ENCODE measurements around the gene PLGLB1.
"Not testable (repeated sequence)": the region's sequence is repeated elsewhere in the genome, so short reads cannot be mapped to it uniquely, and the experiment has no call there.

Gene PLGLB1

GRCh38 chr2:87025927-87026326, 4.3 kb upstream of the PLGLB1 start:
- H3K9me3 ChIP-seq (ENCODE audit: control insufficient read depth in 2 of 2, low read length in 2 of 2); H3K9ac ChIP-seq (ENCODE audit: low read depth in 1 of 2, low read length in 2 of 2); H3K27ac ChIP-seq (ENCODE audit: low read depth in 2 of 2, low read length in 2 of 2); H3K4me1 ChIP-seq (ENCODE audit: control insufficient read depth in 2 of 2, insufficient read depth in 2 of 2, low read length in 2 of 2); H3K27me3 ChIP-seq (ENCODE audit: control insufficient read depth in 2 of 2, insufficient read depth in 2 of 2, low read length in 2 of 2); H3K4me3 ChIP-seq (ENCODE audit: low read length in 2 of 2); H3K36me3 ChIP-seq (ENCODE audit: control insufficient read depth in 2 of 2, insufficient read depth in 2 of 2, low read length in 2 of 2): not testable (repeated sequence)

GRCh38 chr2:87023988-87024615, 2.5 kb upstream of the PLGLB1 start:
- H3K27ac ChIP-seq (ENCODE audit: low read depth in 2 of 2, low read length in 2 of 2); H3K4me3 ChIP-seq (ENCODE audit: low read length in 2 of 2); H3K27me3 ChIP-seq (ENCODE audit: control insufficient read depth in 2 of 2, insufficient read depth in 2 of 2, low read length in 2 of 2); H3K36me3 ChIP-seq (ENCODE audit: control insufficient read depth in 2 of 2, insufficient read depth in 2 of 2, low read length in 2 of 2); H3K4me1 ChIP-seq (ENCODE audit: control insufficient read depth in 2 of 2, insufficient read depth in 2 of 2, low read length in 2 of 2); H3K9ac ChIP-seq (ENCODE audit: low read depth in 1 of 2, low read length in 2 of 2); H3K9me3 ChIP-seq (ENCODE audit: control insufficient read depth in 2 of 2, low read length in 2 of 2): not testable (repeated sequence)

- H3K36me3 ChIP-seq (ENCODE audit: control insufficient read depth in 2 of 2, insufficient read depth in 2 of 2, low read length in 2 of 2); H3K9ac ChIP-seq (ENCODE audit: low read depth in 1 of 2, low read length in 2 of 2); H3K9me3 ChIP-seq (ENCODE audit: control insufficient read depth in 2 of 2, low read length in 2 of 2); H3K27ac ChIP-seq (ENCODE audit: low read depth in 2 of 2, low read length in 2 of 2); H3K4me3 ChIP-seq (ENCODE audit: low read length in 2 of 2); H3K27me3 ChIP-seq (ENCODE audit: control insufficient read depth in 2 of 2, insufficient read depth in 2 of 2, low read length in 2 of 2); H3K4me1 ChIP-seq (ENCODE audit: control insufficient read depth in 2 of 2, insufficient read depth in 2 of 2, low read length in 2 of 2): not testable (repeated sequence)
Measured at GRCh38 chr2:87021043-87021442, 601 bp downstream of the PLGLB1 start.

- not testable (repeated sequence) for H3K36me3 ChIP-seq (ENCODE audit: control insufficient read depth in 2 of 2, insufficient read depth in 2 of 2, low read length in 2 of 2); H3K9me3 ChIP-seq (ENCODE audit: control insufficient read depth in 2 of 2, low read length in 2 of 2); H3K27me3 ChIP-seq (ENCODE audit: control insufficient read depth in 2 of 2, insufficient read depth in 2 of 2, low read length in 2 of 2); H3K9ac ChIP-seq (ENCODE audit: low read depth in 1 of 2, low read length in 2 of 2); H3K4me1 ChIP-seq (ENCODE audit: control insufficient read depth in 2 of 2, insufficient read depth in 2 of 2, low read length in 2 of 2); H3K27ac ChIP-seq (ENCODE audit: low read depth in 2 of 2, low read length in 2 of 2); H3K4me3 ChIP-seq (ENCODE audit: low read length in 2 of 2)
Measured at GRCh38 chr2:87019053-87019452, 2.6 kb downstream of the PLGLB1 start.

- not testable (repeated sequence) for H3K4me1 ChIP-seq (ENCODE audit: control insufficient read depth in 2 of 2, insufficient read depth in 2 of 2, low read length in 2 of 2); H3K36me3 ChIP-seq (ENCODE audit: control insufficient read depth in 2 of 2, insufficient read depth in 2 of 2, low read length in 2 of 2); H3K27me3 ChIP-seq (ENCODE audit: control insufficient read depth in 2 of 2, insufficient read depth in 2 of 2, low read length in 2 of 2); H3K9ac ChIP-seq (ENCODE audit: low read depth in 1 of 2, low read length in 2 of 2); H3K9me3 ChIP-seq (ENCODE audit: control insufficient read depth in 2 of 2, low read length in 2 of 2); H3K27ac ChIP-seq (ENCODE audit: low read depth in 2 of 2, low read length in 2 of 2); H3K4me3 ChIP-seq (ENCODE audit: low read length in 2 of 2)
Measured at GRCh38 chr2:87014489-87015169, 7.0 kb downstream of the PLGLB1 start.

GRCh38 chr2:87004398-87004797, 17.2 kb downstream of the PLGLB1 start:
- not testable (repeated sequence) for H3K36me3 ChIP-seq (ENCODE audit: control insufficient read depth in 2 of 2, insufficient read depth in 2 of 2, low read length in 2 of 2); H3K9ac ChIP-seq (ENCODE audit: low read depth in 1 of 2, low read length in 2 of 2); H3K4me1 ChIP-seq (ENCODE audit: control insufficient read depth in 2 of 2, insufficient read depth in 2 of 2, low read length in 2 of 2); H3K4me3 ChIP-seq (ENCODE audit: low read length in 2 of 2); H3K27ac ChIP-seq (ENCODE audit: low read depth in 2 of 2, low read length in 2 of 2); H3K9me3 ChIP-seq (ENCODE audit: control insufficient read depth in 2 of 2, low read length in 2 of 2); H3K27me3 ChIP-seq (ENCODE audit: control insufficient read depth in 2 of 2, insufficient read depth in 2 of 2, low read length in 2 of 2)

All from mucosa of rectum (tissue), 2 donors.